ENCODE measurements around the gene SERPINI1.

DNA sequence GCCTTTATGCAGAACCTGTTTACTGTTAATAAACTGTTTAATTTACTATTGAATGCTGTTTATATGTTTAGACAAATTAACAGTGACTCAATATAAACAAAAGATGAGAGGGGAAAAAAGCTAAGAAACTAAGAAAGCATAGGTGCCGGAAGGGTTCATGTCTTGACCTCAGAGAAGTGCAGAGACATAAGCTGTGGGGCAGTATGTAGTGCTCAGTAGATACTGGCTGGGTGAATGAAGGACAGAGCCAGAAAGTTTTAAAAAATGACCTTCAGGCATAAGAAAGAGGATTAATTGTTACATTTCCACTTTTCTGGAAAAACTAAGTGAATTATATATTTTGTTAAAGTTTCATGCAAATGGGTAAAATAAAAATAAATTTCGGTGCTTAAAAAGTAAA is 14.2 kb downstream of the SERPINI1 start:
- no peak for TF ChIP-seq EZH2 (IDR thresholded peaks at IDR 0.05; ENCODE audit: borderline replicate concordance, low read depth, low read length, poor library complexity, severe bottlenecking)
- TF ChIP-seq, protein P1, sequence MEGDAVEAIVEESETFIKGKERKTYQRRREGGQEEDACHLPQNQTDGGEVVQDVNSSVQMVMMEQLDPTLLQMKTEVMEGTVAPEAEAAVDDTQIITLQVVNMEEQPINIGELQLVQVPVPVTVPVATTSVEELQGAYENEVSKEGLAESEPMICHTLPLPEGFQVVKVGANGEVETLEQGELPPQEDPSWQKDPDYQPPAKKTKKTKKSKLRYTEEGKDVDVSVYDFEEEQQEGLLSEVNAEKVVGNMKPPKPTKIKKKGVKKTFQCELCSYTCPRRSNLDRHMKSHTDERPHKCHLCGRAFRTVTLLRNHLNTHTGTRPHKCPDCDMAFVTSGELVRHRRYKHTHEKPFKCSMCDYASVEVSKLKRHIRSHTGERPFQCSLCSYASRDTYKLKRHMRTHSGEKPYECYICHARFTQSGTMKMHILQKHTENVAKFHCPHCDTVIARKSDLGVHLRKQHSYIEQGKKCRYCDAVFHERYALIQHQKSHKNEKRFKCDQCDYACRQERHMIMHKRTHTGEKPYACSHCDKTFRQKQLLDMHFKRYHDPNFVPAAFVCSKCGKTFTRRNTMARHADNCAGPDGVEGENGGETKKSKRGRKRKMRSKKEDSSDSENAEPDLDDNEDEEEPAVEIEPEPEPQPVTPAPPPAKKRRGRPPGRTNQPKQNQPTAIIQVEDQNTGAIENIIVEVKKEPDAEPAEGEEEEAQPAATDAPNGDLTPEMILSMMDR (conservative IDR thresholded peaks at IDR 0.05; ENCODE audit: low read depth, low read length): no peak

Data from A673 (cell line).